MM.1S (cell line): ENCODE results near the gene LHPP.

Source experiments
- DNase-seq: peaks from one replicate; pipeline ENCODE4 v3.0.0-alpha.2; 2015
- H2AFZ ChIP-seq: fragments of 300-600 bp; sonication (generic); 2 replicates; pipeline ENCODE4 v1.6.0; 2016; ENCODE audit warnings: antibody characterized with exemption, low read length
- H3F3A ChIP-seq: fragments of 300-600 bp; sonication (generic); 2 replicates; pipeline ENCODE4 v1.6.1; 2016; ENCODE audit warnings: mild to moderate bottlenecking, antibody characterized with exemption, low read length, moderate library complexity, mixed read lengths; ENCODE audit not compliant: insufficient read depth
- H3K27ac ChIP-seq: fragments of 300-600 bp; sonication (generic); 2 replicates; pipeline ENCODE4 v1.5.1; 2016; ENCODE audit warnings: mild to moderate bottlenecking, low read length
- H3K27me3 ChIP-seq: fragments of 300-600 bp; sonication (generic); replicated peaks from 2 replicates; pipeline ENCODE4 v1.6.0; 2016; ENCODE audit warnings: low read length; ENCODE audit not compliant: insufficient read depth
- H3K36me3 ChIP-seq: fragments of 300-600 bp; sonication (generic); replicated peaks from 2 replicates; pipeline ENCODE4 v1.6.1; 2016; ENCODE audit warnings: mild to moderate bottlenecking, low read length, mixed read lengths; ENCODE audit not compliant: insufficient read depth
- H3K4me1 ChIP-seq: fragments of 300-600 bp; sonication (generic); 2 replicates; pipeline ENCODE4 v1.6.1; 2016; ENCODE audit warnings: low read length, mixed read lengths
- H3K4me2 ChIP-seq: fragments of 300-600 bp; sonication (generic); 2 replicates; pipeline ENCODE4 v1.6.0; 2016; ENCODE audit warnings: low read depth, low read length
- H3K4me3 ChIP-seq: fragments of 300-600 bp; sonication (generic); 2 replicates; pipeline ENCODE4 v1.5.1; 2016; ENCODE audit warnings: low read length, mixed read lengths
- H3K79me2 ChIP-seq: fragments of 300-600 bp; sonication (generic); 2 replicates; pipeline ENCODE4 v1.6.1; 2016; ENCODE audit warnings: mixed run types, low read length, mixed read lengths
- H3K9ac ChIP-seq: fragments of 300-600 bp; sonication (generic); 2 replicates; pipeline ENCODE4 v1.6.1; 2016; ENCODE audit warnings: low read length, mixed read lengths
- H3K9me2 ChIP-seq: fragments of 300-600 bp; sonication (generic); replicated peaks from 2 replicates; pipeline ENCODE4 v1.6.1; 2016; ENCODE audit warnings: mild to moderate bottlenecking, low read length, mixed read lengths; ENCODE audit not compliant: insufficient read depth
- H3K9me3 ChIP-seq: fragments of 300-600 bp; sonication (generic); replicated peaks from 2 replicates; pipeline ENCODE4 v1.6.1; 2016; ENCODE audit warnings: mild to moderate bottlenecking, low read length, mixed read lengths; ENCODE audit not compliant: insufficient read depth
- H4K20me1 ChIP-seq: fragments of 300-600 bp; sonication (generic); 2 replicates; pipeline ENCODE4 v1.6.1; 2016; ENCODE audit warnings: mild to moderate bottlenecking, low read length, moderate library complexity, mixed read lengths; ENCODE audit not compliant: insufficient read depth
- EZH2 ChIP-seq: fragments of 300-600 bp; sonication (generic); optimal IDR thresholded peaks from 2 replicates; pipeline ENCODE3; 2017; ENCODE audit warnings: low read depth, mild to moderate bottlenecking, antibody characterized with exemption, low read length, mixed read lengths
- EZH2phosphoT487 ChIP-seq: fragments of 300-600 bp; sonication (generic); IDR thresholded peaks from 2 replicates; pipeline ENCODE4 v1.6.1; 2018; ENCODE audit warnings: antibody characterized with exemption, low read length
- TF ChIP-seq, protein P1 (sequence below): fragments of 300-600 bp; sonication (generic); IDR thresholded peaks from 2 replicates; pipeline ENCODE4 v1.5.1; 2016; ENCODE audit warnings: antibody characterized with exemption, low read length, mixed read lengths

The LHPP gene

DNA sequence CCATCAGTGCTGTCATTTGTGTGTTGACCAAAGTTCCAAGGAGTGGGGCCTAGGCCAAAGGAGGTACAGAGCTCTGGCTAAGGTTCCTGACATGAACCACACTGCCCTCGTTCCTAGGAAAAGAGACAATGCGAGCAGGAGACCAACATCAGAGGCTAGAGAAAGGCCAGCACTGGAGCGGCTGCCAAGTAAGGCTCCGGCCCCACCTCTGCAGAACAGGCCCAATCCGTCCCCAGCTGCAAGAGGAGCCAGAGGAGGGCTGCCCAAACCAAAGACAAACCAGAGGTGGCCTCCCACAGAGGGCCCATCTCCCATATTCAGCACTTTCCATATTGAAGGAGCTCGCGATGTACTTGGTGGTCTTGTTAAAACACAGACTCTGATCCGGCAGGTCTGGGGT, 201.6 kb downstream of the LHPP start:
- Histone ChIP-seq H3K9ac (no peak overlapping the region), H3K79me2 (peaks cover 14% of the 10 kb centered on the region), H3K4me2 (no peak overlapping the region), H4K20me1 (no peaks in the 10 kb centered on the region), H3K4me1 (no peaks in the 10 kb centered on the region), H3K9me2 (no peaks in the 10 kb centered on the region), H3K4me3 (no peak overlapping the region), H3K36me3 (no peaks in the 10 kb centered on the region), H2AFZ (no peak overlapping the region), H3K27me3 (no peaks in the 10 kb centered on the region), H3F3A (no peaks in the 10 kb centered on the region), H3K9me3 (no peaks in the 10 kb centered on the region), H3K27ac (no peak overlapping the region)
- TF ChIP-seq EZH2, result no peak
- TF ChIP-seq EZH2phosphoT487, result no peak
- TF ChIP-seq, protein P1, sequence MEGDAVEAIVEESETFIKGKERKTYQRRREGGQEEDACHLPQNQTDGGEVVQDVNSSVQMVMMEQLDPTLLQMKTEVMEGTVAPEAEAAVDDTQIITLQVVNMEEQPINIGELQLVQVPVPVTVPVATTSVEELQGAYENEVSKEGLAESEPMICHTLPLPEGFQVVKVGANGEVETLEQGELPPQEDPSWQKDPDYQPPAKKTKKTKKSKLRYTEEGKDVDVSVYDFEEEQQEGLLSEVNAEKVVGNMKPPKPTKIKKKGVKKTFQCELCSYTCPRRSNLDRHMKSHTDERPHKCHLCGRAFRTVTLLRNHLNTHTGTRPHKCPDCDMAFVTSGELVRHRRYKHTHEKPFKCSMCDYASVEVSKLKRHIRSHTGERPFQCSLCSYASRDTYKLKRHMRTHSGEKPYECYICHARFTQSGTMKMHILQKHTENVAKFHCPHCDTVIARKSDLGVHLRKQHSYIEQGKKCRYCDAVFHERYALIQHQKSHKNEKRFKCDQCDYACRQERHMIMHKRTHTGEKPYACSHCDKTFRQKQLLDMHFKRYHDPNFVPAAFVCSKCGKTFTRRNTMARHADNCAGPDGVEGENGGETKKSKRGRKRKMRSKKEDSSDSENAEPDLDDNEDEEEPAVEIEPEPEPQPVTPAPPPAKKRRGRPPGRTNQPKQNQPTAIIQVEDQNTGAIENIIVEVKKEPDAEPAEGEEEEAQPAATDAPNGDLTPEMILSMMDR, result no peak
- DNase-seq, result no peak
